Measurements from ENCODE around the gene MYL7.
"Not testable (repeated sequence)": the region's sequence is repeated elsewhere in the genome, so short reads cannot be mapped to it uniquely, and the experiment has no call there.

MYL7 gene

GRCh38 chr7:44172803-44173424 is 31.8 kb upstream of the MYL7 start:
- ChIA-PET CTCF (interaction anchor here (1.0 kb wide), 1 partner anchor 9 kb away, joined by 3 read pairs; no protein-coding TSS in a partner anchor), POLR2A (no interaction called here)
- no peak for DNase-seq (ENCODE audit: low read depth, low spot score)
- H3K4me3 ChIP-seq (ENCODE audit: low read depth, low read length): no peak overlapping the region
- no peak for TF ChIP-seq CTCF (IDR thresholded peaks at IDR 0.05; ENCODE audit: insufficient read depth, low read length, missing control alignments)

GRCh38 chr7:44172352-44172751 is 31.2 kb upstream of the MYL7 start:
- no peak overlapping the region for H3K4me3 ChIP-seq (ENCODE audit: low read depth, low read length)
- DNase-seq (ENCODE audit: low read depth, low spot score): no peak
- POLR2A ChIA-PET: no interaction called here
- CTCF ChIA-PET: interaction anchor here (0.6 to 1.0 kb wide), 4 partner anchors 9 to 104 kb away, joined by 3 to 4 read pairs (median 3); no protein-coding TSS in a partner anchor
- TF ChIP-seq CTCF (IDR thresholded peaks at IDR 0.05; ENCODE audit: insufficient read depth, low read length, missing control alignments): no peak

- CTCF ChIA-PET: interaction anchor here (0.6 to 1.0 kb wide), 4 partner anchors 8 to 103 kb away, joined by 3 to 4 read pairs (median 3); no protein-coding TSS in a partner anchor
- POLR2A ChIA-PET; H3K4me3 ChIP-seq (ENCODE audit: low read depth, low read length); DNase-seq (ENCODE audit: low read depth, low spot score): not testable (repeated sequence)
Measured at GRCh38 chr7:44171901-44172300, 30.8 kb upstream of the MYL7 start.

- no peak for TF ChIP-seq CTCF (IDR thresholded peaks at IDR 0.05; ENCODE audit: insufficient read depth, low read length, missing control alignments)
- DNase-seq (ENCODE audit: low read depth, low spot score): no peak
- H3K4me3 ChIP-seq (ENCODE audit: low read depth, low read length): no peak overlapping the region
- CTCF ChIA-PET: no interaction called here
- POLR2A ChIA-PET: no interaction called here
Measured at GRCh38 chr7:44167920-44168319, 26.8 kb upstream of the MYL7 start.

GRCh38 chr7:44163591-44163990 is 22.5 kb upstream of the MYL7 start:
- CTCF ChIA-PET: interaction anchor here (1.0 to 2.5 kb wide), 7 partner anchors 9 to 91 kb away, joined by 3 to 8 read pairs (median 4); no protein-coding TSS in a partner anchor
- DNase-seq (ENCODE audit: low read depth, low spot score): peak; percentile 86
- no peak for TF ChIP-seq CTCF (IDR thresholded peaks at IDR 0.05; ENCODE audit: insufficient read depth, low read length, missing control alignments)
- POLR2A ChIA-PET: interaction anchor here (1.0 to 1.1 kb wide), 2 partner anchors 13 to 41 kb away, joined by 3 to 4 read pairs; partner anchors contain the start of gene POLD2
- no peak overlapping the region for H3K4me3 ChIP-seq (ENCODE audit: low read depth, low read length)

- no peak for DNase-seq (ENCODE audit: low read depth, low spot score)
- POLR2A ChIA-PET: interaction anchor here (1.0 to 1.1 kb wide), 2 partner anchors 13 to 40 kb away, joined by 3 to 4 read pairs; partner anchors contain the start of gene POLD2
- H3K4me3 ChIP-seq (ENCODE audit: low read depth, low read length): no peak overlapping the region
- CTCF ChIA-PET: interaction anchor here (1.1 to 2.2 kb wide), 5 partner anchors 9 to 34 kb away, joined by 3 to 8 read pairs (median 4); no protein-coding TSS in a partner anchor
- no peak for TF ChIP-seq CTCF (IDR thresholded peaks at IDR 0.05; ENCODE audit: insufficient read depth, low read length, missing control alignments)
Measured at GRCh38 chr7:44162785-44163395, 21.8 kb upstream of the MYL7 start.
